ENCODE data around the gene CUL2. TPM values are rescaled to one million over a fixed set of nuclear protein-coding genes. Genes with fewer than 3 reads are reported as not detected.
"Not testable (repeated sequence)": the region's sequence is repeated elsewhere in the genome, so short reads cannot be mapped to it uniquely, and the experiment has no call there.

The CUL2 gene
- total RNA-seq, 1 donor from 2014 or later, result 55.1 TPM

- no peak for DNase-seq
Measured at GRCh38 chr10:35079265-35079664, 10.9 kb downstream of the CUL2 start.

GRCh38 chr10:35075228-35075627 is 14.9 kb downstream of the CUL2 start:
- DNase-seq, result no peak

GRCh38 chr10:35074266-35074665 is 15.9 kb downstream of the CUL2 start:
- DNase-seq, result no peak

- no peak for DNase-seq
Measured at GRCh38 chr10:35070521-35070920, 19.6 kb downstream of the CUL2 start.

- DNase-seq, result no peak
Measured at GRCh38 chr10:35063837-35064454, 26.2 kb downstream of the CUL2 start.

GRCh38 chr10:35059481-35059880 is 30.7 kb downstream of the CUL2 start:
- no peak for DNase-seq

- DNase-seq, result no peak
Measured at GRCh38 chr10:35058686-35059085, 31.5 kb downstream of the CUL2 start.

- DNase-seq, result no peak
Measured at GRCh38 chr10:35058134-35058533, 32.0 kb downstream of the CUL2 start.

- no peak for DNase-seq
Measured at GRCh38 chr10:35056686-35057085, 33.5 kb downstream of the CUL2 start.

- DNase-seq, result no peak
Measured at GRCh38 chr10:35056133-35056532, 34.0 kb downstream of the CUL2 start.

GRCh38 chr10:35050568-35050967 is 39.6 kb downstream of the CUL2 start:
- DNase-seq, result no peak

GRCh38 chr10:35046074-35046473 is 44.1 kb downstream of the CUL2 start:
- no peak for DNase-seq

- not testable (repeated sequence) for DNase-seq
Measured at GRCh38 chr10:35045275-35045674, 44.9 kb downstream of the CUL2 start.

- no peak for DNase-seq
Measured at GRCh38 chr10:35043796-35044344, 46.3 kb downstream of the CUL2 start.

- DNase-seq, result no peak
Measured at GRCh38 chr10:35042783-35043182, 47.4 kb downstream of the CUL2 start.

GRCh38 chr10:35041502-35041879 is 48.6 kb downstream of the CUL2 start:
- no peak for DNase-seq

GRCh38 chr10:35040760-35041501 is 49.2 kb downstream of the CUL2 start:
- DNase-seq, result no peak

- DNase-seq, result no peak
Measured at GRCh38 chr10:35037104-35037503, 53.0 kb downstream of the CUL2 start.

- no peak for DNase-seq
Measured at GRCh38 chr10:35035606-35036005, 54.5 kb downstream of the CUL2 start.

GRCh38 chr10:35027567-35027966 is 62.6 kb downstream of the CUL2 start:
- DNase-seq, result no peak

GRCh38 chr10:35025916-35026315 is 64.2 kb downstream of the CUL2 start:
- DNase-seq, result no peak

- DNase-seq, result no peak
Measured at GRCh38 chr10:35020481-35020880, 69.7 kb downstream of the CUL2 start.

- DNase-seq, result no peak
Measured at GRCh38 chr10:35019041-35020024, 70.8 kb downstream of the CUL2 start.

Measured in occipital lobe (tissue), 2 donors.